NCI-H1930 (cell line): Measurements from ENCODE around the gene HOXD9.

Experiments used
- DNase-seq, 2 experiments: peaks; one replicate each; lab custom pipeline; 2025; lab: John Stamatoyannopoulos, UW

HOXD9 gene

DNA sequence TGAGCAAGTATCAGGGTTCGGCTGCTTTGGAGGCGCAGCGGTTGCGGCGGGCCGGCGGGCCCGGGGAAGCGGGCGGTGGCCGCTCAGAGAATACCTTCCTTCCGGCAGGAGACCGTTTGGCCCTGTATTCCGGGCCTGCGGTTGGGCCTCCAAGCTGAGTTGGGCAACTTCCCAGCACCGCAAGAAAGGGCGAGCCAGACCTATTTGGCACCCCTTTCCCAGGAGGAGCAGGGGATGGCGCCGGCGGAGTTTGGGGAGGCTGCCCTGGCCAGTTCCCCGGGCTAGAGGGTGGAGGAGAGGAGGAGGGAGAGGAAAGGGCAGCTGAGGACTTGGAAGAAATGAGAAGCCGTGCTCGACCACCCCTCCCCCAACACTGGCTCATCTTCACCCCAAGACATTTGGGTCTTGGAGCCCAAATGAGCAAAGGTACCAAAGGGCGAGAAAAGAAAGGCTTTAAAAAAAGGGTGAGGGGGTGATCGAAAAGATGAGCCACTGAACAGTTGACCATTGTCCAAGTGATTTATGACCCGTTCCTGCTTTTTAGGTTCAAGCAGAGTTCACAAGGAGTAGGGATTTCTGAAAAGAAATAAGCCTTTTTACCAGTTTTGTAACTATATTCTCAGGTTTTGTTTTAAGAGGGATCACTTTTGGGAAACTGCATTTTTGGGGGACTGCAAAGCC is 43.0 kb downstream of the HOXD9 start:
- DNase-seq = no peak

DNA sequence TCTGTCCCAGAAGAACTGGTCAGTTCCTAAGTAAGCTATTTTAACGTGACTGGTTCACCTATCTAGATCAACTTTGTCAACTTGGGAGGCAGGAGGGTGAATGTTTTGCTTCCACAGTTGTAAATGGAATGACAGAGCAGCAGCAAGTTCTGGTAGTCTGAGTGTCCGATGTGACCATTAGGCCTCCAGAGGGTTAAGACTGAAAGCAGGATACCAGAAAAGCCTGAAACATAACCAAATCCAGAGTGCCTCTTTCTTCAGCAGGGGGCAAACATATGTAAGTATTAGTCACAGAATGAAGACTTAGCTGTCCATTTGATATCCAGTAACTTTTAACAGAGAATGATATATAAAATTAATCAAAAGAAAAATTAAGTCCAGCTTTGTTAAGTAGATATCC is 43.8 kb downstream of the HOXD9 start:
- DNase-seq = no peak

DNA sequence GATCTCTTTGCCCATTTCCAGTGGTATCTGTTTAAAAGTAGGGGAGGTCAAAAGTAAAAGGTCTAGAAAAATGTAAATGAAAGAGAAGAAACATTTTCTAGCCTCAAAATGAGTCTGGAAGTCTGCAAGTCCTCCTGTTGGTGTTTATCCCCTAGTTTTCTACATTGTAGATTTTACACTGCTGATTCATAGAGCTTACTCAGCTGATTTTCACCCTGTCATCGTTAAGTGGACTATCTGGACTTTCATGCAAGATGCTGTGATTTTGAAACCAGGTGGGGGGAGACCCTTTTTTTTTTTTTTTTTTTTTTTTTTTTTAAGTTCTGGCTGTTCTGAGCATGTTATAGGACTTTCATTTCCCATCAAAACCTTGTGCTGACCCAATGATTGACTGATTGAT is 44.9 kb downstream of the HOXD9 start:
- no peak for DNase-seq

DNA sequence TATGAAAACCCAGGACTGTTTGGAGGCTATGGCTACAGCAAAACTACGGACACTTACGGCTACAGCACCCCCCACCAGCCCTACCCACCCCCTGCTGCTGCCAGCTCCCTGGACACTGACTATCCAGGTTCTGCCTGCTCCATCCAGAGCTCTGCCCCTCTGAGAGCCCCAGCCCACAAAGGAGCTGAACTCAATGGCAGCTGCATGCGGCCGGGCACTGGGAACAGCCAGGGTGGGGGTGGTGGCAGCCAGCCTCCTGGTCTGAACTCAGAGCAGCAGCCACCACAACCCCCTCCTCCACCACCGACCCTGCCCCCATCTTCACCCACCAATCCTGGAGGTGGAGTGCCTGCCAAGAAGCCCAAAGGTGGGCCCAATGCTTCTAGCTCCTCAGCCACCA is 46.7 kb downstream of the HOXD9 start:
- no peak for DNase-seq

DNA sequence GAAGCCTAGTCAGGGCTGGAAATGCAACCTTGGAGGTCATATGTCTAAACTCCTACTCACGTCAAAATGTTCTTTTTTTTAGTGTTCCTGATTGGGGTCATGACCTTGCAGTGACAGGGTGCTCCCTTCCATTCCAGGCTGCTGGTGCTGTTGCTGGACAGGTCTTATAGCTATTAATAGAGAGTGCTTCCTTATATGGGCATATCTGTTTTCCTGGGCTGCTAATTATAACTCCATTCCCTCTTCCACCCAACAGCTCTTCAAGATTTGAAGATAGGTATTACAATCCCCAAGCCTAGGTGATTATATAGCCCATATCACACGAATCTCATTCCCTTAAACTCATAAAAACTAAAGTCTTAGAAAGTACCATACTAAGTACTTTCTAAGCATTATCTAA is 47.2 kb downstream of the HOXD9 start:
- no peak for DNase-seq

DNA sequence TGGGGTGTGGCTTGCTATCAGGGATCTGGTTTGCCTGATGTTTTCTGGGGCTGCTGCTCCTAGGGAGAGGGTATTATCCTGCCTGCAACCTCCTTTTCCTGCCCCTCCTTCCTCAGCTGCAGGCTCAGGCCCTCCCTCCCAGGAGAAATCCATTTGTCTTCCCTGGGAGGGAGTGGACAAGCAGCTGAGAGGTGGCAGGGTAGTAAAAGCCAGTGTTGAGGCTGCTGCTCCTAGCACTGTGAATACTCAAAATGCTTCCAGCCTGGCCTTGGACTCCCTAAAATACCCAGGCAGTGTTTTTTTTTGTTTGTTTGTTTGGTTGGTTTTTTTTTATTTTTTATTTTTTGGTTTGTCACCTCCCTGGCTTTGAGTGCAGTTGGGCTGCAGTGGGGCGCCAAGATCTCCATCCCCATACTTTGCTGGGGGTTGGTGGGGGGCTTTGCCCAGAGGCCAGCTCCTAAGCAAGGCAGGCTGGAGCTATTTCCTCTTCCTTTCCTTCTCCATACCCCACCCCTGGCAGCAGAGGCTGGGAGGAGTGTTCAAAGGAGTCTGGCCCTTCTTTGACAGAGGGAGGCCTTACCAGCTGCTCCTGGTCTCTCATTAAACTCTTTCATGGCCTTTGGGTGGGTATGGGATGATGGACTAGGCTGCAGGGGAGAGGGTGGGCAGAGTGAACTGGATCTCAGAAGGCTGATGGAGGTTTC is 48.2 kb downstream of the HOXD9 start:
- no peak for DNase-seq

DNA sequence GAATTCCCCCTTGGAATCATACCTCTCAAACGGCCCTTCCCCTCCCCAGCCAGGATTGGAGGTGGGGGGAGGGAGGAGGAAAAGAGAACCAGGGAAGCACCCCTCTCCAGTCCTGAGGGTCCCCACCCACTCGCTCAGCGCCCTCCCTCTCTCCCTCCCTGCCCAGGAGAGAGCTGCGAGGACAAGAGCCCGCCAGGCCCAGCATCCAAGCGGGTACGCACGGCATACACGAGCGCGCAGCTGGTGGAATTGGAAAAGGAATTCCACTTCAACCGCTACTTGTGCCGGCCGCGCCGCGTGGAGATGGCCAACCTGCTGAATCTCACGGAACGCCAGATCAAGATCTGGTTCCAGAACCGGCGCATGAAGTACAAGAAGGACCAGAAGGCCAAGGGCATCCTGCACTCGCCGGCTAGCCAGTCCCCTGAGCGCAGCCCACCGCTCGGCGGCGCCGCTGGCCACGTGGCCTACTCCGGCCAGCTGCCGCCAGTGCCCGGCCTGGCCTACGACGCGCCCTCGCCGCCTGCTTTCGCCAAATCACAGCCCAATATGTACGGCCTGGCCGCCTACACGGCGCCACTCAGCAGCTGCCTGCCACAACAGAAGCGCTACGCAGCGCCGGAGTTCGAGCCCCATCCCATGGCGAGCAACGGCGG is 49.0 kb downstream of the HOXD9 start:
- DNase-seq = no peak

DNA sequence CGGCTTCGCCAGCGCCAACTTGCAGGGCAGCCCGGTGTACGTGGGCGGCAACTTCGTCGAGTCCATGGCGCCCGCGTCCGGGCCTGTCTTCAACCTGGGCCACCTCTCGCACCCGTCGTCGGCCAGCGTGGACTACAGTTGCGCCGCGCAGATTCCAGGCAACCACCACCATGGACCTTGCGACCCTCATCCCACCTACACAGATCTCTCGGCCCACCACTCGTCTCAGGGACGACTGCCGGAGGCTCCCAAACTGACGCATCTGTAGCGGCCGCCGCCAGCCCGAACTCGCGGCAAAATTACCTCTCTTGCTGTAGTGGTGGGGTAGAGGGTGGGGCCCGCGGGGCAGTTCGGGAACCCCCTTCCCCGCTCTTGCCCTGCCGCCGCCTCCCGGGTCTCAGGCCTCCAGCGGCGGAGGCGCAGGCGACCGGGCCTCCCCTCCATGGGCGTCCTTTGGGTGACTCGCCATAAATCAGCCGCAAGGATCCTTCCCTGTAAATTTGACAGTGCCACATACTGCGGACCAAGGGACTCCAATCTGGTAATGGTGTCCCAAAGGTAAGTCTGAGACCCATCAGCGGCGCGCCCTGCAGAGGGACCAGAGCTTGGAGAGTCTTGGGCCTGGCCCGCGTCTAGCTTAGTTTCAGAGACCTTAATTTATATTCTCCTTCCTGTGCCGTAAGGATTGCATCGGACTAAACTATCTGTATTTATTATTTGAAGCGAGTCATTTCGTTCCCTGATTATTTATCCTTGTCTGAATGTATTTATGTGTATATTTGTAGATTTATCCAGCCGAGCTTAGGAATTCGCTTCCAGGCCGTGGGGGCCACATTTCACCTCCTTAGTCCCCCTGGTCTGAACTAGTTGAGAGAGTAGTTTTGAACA is 49.7 kb downstream of the HOXD9 start:
- no peak for DNase-seq

DNA sequence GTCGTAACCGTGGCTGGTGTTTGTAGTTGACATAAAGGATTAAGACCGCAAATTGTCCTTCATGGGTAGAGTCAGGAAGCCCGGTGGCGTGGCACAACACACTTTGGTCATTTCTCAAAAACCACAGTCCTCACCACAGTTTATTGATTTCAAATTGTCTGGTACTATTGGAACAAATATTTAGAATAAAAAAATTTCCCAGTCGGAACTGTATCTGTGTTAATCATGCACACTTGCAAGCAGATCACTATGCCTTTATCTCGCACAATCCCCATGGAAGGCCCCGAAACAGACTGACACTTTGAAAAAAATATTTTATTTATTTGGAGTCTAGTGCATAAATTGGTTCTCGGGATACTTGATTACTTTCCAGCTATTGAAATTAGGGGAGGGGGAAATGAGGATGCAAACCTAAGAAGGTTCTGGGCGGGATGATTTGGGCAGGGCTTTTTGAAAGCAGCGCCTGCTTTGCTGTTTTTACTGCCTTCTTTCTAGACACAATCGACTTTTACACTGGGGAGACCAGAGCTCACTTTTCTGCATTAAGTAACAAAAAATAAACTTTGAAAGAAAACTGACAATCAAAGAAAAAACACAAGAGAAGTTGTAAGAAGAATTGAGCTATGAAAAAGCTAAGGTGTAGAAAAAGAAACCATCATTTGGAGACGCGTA is 50.5 kb downstream of the HOXD9 start:
- DNase-seq = no peak

DNA sequence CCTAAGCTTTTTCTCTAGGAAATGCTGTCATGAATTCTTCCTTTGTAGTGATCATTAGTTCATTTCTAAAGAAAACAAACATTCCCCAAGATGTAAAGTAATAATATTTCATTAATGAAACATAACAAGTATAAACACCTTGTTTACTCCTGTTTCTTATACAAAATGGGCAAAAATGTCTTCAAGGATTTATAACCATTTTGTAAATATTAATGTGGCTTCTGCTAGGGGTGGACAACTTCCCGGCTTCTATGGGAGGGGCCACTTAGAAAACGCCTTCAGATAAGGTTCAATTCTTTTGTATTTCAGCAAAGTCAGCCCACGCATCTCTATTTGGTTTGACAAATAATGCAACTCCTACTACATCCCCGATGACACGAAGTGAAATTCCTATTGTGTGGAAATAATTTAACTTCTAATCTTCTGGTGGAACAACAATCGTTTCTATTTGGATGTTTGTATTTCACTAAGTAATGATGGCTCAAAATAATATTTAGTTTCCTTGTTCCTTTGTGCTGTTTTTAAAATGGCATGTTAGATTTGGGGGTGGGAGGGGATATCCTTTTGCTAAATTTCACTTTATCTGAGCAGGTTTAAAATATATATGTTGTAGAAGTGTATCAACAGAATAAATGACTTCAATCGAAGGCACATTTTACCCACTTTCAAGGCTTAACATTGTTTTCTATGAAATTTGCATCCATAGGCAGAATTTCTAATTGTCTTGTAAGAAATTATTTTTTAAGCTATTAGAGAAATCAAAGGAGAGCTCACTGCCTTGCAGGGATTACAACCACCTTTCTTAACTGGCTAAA is 51.3 kb downstream of the HOXD9 start:
- no peak for DNase-seq

DNA sequence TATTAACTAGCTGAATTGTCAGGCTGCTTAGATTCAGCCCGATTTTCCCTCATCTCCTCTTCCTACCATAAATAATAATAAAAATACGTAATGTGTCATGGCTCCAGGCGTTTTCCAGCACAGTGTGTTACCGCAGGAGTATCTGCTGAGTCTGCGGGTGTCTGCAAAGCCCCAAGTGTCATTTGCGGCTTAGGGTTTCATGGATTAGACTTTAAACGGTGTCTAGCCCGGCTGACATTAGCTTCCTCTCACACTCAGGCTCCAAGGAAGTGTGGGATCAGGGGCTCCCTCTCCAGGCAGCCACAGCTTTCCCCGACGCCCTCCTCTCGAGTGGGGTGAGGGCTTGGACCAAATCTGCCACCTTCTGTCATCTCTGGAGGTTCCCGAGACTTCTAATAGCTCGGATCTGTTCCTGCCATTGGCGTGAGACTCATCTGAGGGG is 51.9 kb downstream of the HOXD9 start:
- DNase-seq = no peak
